ENCODE measurements around the gene PSENEN. TPM values are rescaled to one million over a fixed set of nuclear protein-coding genes. Genes with fewer than 3 reads are reported as not detected.

PSENEN gene
- total and polyA plus RNA-seq, 2 of the 8 experiments (the other 6 are each of a cell fraction or from before 2014, with no cell fraction given), result 66.7 to 75.3 TPM

- TF ChIP-seq ATF3 (IDR thresholded peaks at IDR 0.05; ENCODE audit: insufficient read depth, low read depth, low read length) (no peak), SP2 (IDR thresholded peaks at IDR 0.05; ENCODE audit: low read length) (no peak), SAP30 (IDR thresholded peaks at IDR 0.05; ENCODE audit: insufficient read depth, insufficient replicate concordance, low read length) (no peak)
These were observed 32.0 kb upstream of the PSENEN start (continued) for GRCh38 chr19:35713506-35713850.

Data from H1 (cell line).